BJ (cell line): ENCODE data around the gene ZNF474. TPM values are rescaled to one million over a fixed set of nuclear protein-coding genes. Genes with fewer than 3 reads are reported as not detected.

Experiments used
- CTCF ChIA-PET: fragments of 350-600 bp; formaldehyde crosslinking; extraction: SDS; loops from one replicate; lab custom pipeline; 2021; ENCODE audit warnings: antibody characterized with exemption, inconsistent platforms; lab: Yijun Ruan, JAX
- POLR2A ChIA-PET: fragments of 300-600 bp; sonication (Branson Sonifier 250); formaldehyde crosslinking; extraction: SDS; loops from one replicate; lab custom pipeline; 2021; ENCODE audit warnings: antibody characterized with exemption; lab: Charles Lee
- DNase-seq: peaks from one replicate; pipeline ENCODE4 v3.0.0-alpha.2; 2011; ENCODE audit warnings: low read depth
- H3K27me3 ChIP-seq: 2 replicates; pipeline ENCODE4 v1.6.0; 2011; ENCODE audit warnings: low read length; ENCODE audit not compliant: control insufficient read depth, insufficient read depth
- H3K36me3 ChIP-seq: 2 replicates; pipeline ENCODE4 v1.5.1; 2011; ENCODE audit warnings: low read length; ENCODE audit not compliant: control insufficient read depth, insufficient read depth
- H3K4me3 ChIP-seq: 2 replicates; pipeline ENCODE4 v1.5.1; 2011; ENCODE audit warnings: low read depth, mild to moderate bottlenecking, control low read depth, low read length
- CTCF ChIP-seq: IDR thresholded peaks from 2 replicates; pipeline ENCODE4 v1.5.1; 2011; ENCODE audit warnings: low read depth, mild to moderate bottlenecking, control low read depth, inconsistent platforms, low read length, moderate library complexity; ENCODE audit not compliant: insufficient read depth
- polyA plus RNA-seq: library from polyadenylated mRNA; depleted of rRNA; stranded (reverse); fragments of >200 nt; gene quantifications from 2 replicates; pipeline ENCODE4 v1.2.3, GENCODE V29; 2011

The ZNF474 gene
- polyA plus RNA-seq, 1 experiment, result 0.22 TPM

- no peak overlapping the region for H3K4me3 ChIP-seq
- no peaks in the 10 kb centered on the region for H3K36me3 ChIP-seq
- no peaks in the 10 kb centered on the region for H3K27me3 ChIP-seq
- POLR2A ChIA-PET, result no interaction called here
- DNase-seq, result no peak
- TF ChIP-seq CTCF, result no peak
- CTCF ChIA-PET, result interaction anchor here (1.2 to 1.8 kb wide), 5 partner anchors 9 to 305 kb away, joined by 3 to 6 read pairs (median 4); no protein-coding TSS in a partner anchor
These were observed 18.4 kb upstream of the ZNF474 start for GRCh38 chr5:122110987-122111386.

- DNase-seq, result no peak
- Histone ChIP-seq H3K36me3 (no peaks in the 10 kb centered on the region), H3K4me3 (no peak overlapping the region), H3K27me3 (no peaks in the 10 kb centered on the region)
- POLR2A ChIA-PET, result interaction anchor here (0.7 kb wide), 1 partner anchor 645 kb away, joined by 4 read pairs; no protein-coding TSS in a partner anchor
- TF ChIP-seq CTCF, result no peak
- CTCF ChIA-PET, result interaction anchor here (1.0 to 1.8 kb wide), 6 partner anchors 10 to 305 kb away, joined by 3 to 6 read pairs (median 4); no protein-coding TSS in a partner anchor
These were observed 17.9 kb upstream of the ZNF474 start for GRCh38 chr5:122111460-122111859.

GRCh38 chr5:122112063-122112462, 17.3 kb upstream of the ZNF474 start:
- POLR2A ChIA-PET, result interaction anchor here (0.5 to 0.7 kb wide), 2 partner anchors 394 to 644 kb away, joined by 4 to 6 read pairs; no protein-coding TSS in a partner anchor
- no peak for DNase-seq
- Histone ChIP-seq H3K27me3 (no peaks in the 10 kb centered on the region), H3K36me3 (no peaks in the 10 kb centered on the region), H3K4me3 (no peak overlapping the region)
- CTCF ChIA-PET, result interaction anchor here (1.0 to 1.2 kb wide), 3 partner anchors 30 to 304 kb away, joined by 3 read pairs; no protein-coding TSS in a partner anchor
- TF ChIP-seq CTCF, result no peak

- no peak overlapping the region for H3K4me3 ChIP-seq
- POLR2A ChIA-PET, result no interaction called here
- no peaks in the 10 kb centered on the region for H3K27me3 ChIP-seq
- CTCF ChIA-PET, result no interaction called here
- no peaks in the 10 kb centered on the region for H3K36me3 ChIP-seq
- no peak for TF ChIP-seq CTCF
- DNase-seq, result no peak
These were observed 16.4 kb upstream of the ZNF474 start for GRCh38 chr5:122112733-122113558.

- Histone ChIP-seq H3K4me3 (no peak overlapping the region), H3K36me3 (no peaks in the 10 kb centered on the region), H3K27me3 (no peaks in the 10 kb centered on the region)
- TF ChIP-seq CTCF, result no peak
- DNase-seq, result no peak
- CTCF ChIA-PET, result interaction anchor here (0.8 kb wide), 2 partner anchors 13 to 22 kb away, joined by 3 to 4 read pairs; no protein-coding TSS in a partner anchor
- POLR2A ChIA-PET, result no interaction called here
These were observed 14.8 kb upstream of the ZNF474 start for GRCh38 chr5:122114501-122114900.
